ENCODE measurements around the gene FANCC.

The FANCC gene

GRCh38 chr9:95138474-95138873 is 179.0 kb downstream of the FANCC start:
- no peak for DNase-seq

- DNase-seq: no peak
These were observed 179.8 kb downstream of the FANCC start for GRCh38 chr9:95137587-95138145.

DNA sequence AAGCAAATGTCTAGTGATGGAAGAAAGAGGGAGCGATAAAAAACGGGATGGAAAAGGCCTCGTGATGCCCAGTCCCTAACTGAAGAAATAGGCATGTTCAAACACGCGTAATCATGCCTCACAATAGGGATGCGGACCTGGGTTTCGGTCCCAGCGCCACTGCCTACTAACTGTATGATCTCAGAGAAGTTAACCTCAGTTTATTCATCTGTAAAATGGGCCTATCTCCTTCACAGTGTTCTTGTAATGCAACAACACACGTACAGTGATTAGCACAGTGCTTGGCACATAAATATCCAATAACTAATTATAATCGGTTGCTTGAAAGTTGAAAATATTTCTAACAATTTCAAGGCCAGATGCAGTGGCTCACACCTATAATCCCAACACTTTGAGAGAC is 181.8 kb downstream of the FANCC start:
- no peak for DNase-seq

GRCh38 chr9:95134457-95134881 is 183.0 kb downstream of the FANCC start:
- no peak for DNase-seq

- no peak for DNase-seq
These were observed 184.2 kb downstream of the FANCC start for GRCh38 chr9:95133325-95133705.

GRCh38 chr9:95132366-95133324 is 184.9 kb downstream of the FANCC start:
- no peak for DNase-seq

DNA sequence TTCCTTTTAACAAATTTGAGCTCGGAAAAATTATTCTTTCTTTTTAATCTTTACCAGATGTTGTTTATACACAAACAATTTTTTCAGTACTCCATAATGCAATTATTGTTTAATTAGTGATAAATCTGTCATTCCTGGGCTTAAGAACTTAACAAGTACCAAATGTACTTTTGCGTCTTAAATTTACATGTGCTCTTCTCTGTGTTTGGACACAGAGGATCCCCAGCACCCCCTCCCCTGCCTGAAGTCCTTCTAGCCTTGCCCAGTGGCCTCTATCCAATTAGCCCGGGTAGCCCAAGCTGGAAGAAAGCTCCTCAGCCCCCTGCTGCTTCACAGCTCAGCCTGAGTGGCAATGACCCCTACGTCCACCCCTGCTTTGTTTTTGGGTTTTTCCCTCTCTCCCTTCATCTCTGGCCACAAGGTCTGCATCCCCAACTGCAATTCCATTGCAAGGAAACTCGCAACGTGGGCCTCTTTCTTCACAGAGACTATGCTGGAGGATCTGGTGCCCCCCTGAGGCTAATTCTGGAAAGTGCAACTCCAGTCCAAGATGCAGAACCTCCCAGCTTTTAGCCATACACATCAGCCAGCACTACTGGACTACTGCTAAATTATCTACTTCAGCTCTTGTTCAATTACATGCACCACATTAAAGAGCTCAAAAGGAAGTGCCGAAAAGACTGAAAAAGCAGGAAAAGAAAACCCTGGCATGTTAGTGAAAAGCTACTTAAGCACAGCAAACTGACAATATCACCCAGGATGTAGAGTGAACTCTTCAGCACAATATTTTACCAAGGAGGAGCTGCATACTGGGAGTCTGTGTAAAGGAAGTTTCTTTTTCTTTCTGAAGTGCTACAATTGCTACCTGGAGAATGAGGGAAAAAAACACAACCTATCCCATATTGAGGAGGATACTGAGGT is 186.2 kb downstream of the FANCC start:
- DNase-seq: peak; percentile 63

DNA sequence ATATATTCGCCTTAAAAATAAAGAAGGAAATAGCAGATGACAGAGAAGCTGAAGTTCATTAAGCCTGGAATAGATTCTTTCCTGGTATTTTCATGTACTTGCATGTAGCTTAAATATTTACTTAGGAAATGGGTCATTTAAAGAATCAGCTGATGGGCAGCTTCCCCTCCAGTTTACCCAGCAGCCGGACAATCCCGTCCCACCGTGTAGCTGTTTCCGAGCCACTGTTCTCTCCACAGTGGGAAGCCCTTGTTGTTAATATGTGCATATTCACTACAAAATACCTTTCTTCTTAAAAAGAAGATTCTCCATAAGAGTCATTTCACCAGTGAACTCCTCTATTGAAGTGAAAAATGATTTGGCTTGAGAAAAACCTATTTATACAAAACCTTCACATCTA is 187.0 kb downstream of the FANCC start:
- DNase-seq: no peak

DNA sequence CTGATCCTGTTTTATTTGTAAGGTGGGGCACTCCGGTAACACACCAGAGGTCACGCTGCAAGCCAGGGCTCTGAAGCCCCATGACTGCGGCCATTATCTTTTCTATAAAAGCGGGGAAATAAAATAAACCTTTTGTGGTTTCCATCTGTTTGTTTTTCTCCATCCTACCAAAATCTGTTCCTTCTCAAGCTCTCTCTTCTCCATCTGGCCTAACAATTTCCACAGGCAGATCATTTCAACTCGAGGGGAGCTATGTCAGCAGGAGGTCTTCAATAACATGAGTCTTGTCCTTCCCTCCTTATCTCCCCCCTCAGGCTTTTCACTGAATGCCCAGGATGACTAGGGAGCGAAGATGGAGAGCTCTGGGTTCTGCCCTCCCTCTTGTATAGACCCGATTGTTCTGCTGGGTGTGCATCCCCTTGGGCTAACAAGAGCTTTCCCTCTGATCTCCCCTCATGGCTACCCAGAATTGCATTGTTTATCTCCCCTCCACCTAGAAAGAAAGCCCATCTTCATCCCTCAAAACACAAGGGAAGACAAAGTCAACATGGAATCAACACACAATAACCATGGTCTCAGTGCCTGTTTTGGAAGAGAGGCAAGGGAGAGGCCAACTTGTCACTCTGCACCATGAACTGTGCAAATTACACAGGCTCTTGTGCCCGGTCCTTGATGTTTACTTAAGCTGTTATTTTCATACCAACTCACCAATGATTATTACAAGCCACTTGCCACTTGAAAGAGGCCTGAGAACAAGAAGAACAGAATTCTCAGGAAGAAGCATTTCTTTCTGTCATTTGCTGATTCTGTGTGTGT is 187.8 kb downstream of the FANCC start:
- no peak for DNase-seq

- DNase-seq: no peak
These were observed 189.4 kb downstream of the FANCC start for GRCh38 chr9:95128177-95128524.

DNA sequence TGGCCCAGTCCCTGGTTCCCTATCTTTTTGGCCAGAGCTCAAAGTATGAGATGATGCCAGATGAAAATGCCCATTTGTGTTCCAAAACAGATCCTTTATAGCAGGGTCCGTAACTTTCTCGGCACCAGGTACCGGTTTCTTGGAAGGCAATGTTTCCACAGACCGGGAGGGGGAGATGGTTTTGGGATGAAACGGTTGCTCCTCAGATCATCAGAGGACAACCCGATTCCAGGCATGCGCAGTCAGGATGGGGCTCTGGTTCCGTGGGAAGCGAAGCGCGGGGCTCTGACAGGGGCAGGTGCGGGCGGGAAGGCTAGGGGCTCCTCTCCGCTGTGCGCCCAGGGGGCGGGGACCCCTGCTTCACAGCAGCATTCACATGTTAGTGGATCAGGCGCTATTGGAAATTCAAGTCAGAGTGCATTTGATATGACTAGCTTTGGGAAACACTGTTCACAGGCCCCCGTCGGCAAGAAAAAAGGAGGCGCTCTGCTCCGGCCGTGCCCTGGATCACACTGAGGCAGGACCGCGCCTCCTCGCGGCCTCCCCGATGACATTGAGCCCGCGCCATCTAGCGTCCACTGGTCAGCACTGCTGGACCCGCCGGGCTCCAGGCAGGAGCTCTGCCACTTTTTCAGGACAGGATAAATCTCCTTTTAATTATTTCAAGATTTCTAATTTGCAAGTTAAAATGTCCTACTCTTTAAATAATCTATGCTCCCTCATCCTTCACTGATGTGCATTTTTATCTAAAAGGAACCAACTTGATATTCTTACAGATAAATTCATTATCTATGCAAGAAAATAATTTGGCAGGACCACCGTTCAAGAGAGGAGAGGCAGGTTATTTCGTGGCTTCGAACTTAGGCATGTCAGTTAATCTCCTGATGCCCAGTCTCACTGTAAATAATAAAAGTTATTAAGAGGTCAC is 190.0 kb downstream of the FANCC start:
- DNase-seq: peak; percentile 79

GRCh38 chr9:95126739-95127138 is 190.8 kb downstream of the FANCC start:
- no peak for DNase-seq

DNA sequence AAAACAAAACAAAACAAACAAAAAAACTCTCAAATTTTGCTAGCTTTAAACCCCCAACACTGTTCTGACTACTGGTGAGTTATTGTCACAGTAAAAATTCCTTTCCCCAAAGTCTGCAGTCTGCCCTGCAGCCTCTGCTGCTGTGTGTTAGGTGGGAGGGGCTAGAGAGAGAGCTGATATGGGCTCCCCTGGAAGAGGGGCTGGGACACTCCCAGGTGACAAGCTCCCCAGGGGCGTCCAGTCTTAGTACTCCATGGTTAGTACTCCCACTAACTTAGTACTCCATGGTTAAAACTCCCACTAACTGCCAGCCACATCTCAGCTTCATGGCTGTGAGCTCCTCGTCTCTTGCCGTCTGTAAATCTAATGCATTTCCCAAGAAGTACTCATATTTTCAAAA is 191.9 kb downstream of the FANCC start:
- no peak for DNase-seq

- no peak for DNase-seq
These were observed 192.7 kb downstream of the FANCC start for GRCh38 chr9:95124582-95125367.

DNA sequence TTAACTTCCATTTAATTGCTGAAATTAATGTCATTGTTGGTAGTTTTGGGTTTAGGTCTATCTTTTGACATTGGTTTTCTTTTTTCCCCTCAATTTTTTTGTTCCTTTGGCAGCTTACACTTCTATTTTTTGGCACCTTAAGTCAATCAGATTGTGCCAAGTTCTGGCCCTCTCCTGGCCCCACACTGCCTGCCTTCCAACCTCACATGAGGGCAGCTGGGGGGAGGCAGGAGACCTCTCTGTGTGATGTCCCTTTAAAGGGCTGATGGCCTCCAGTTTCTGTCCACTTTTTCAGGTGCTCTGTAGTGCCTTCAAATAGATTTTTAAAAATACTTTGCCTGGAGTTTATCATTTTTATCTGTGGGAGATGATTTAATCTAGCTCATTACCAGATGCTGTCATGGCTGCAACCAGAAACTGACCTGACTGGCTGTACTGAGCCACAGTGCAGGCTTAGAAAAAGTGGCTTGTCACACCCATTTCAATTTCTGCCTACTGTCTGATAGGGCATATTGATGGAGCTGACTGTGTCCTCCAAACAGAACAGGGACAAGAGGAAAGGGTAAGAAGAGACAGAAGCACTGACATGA is 196.6 kb downstream of the FANCC start:
- no peak for DNase-seq

- no peak for DNase-seq
These were observed 198.9 kb downstream of the FANCC start for GRCh38 chr9:95118596-95118995.

GRCh38 chr9:95116808-95117204 is 200.7 kb downstream of the FANCC start:
- no peak for DNase-seq

GRCh38 chr9:95116002-95116807 is 201.3 kb downstream of the FANCC start:
- no peak for DNase-seq

- no peak for DNase-seq
These were observed 202.4 kb downstream of the FANCC start for GRCh38 chr9:95115104-95115503.

Measured in EL (cell line).